WTC11 (cell line): Measurements from ENCODE around the gene C10orf88. TPM values are rescaled to one million over a fixed set of nuclear protein-coding genes. Genes with fewer than 3 reads are reported as not detected.

Experiments
- ATAC-seq: fragments of 200-7000 bp; cut with Tn5 transposase; 2 replicates; pipeline ENCODE4 v1.10.0; 2021; ENCODE audit warnings: mild to moderate bottlenecking, moderate library complexity
- CTCF ChIA-PET: fragments of 300-600 bp; sonication (Branson Sonifier 250); formaldehyde crosslinking; loops from one replicate; lab custom pipeline; 2021; ENCODE audit warnings: antibody characterized with exemption; lab: Charles Lee
- POLR2A ChIA-PET: fragments of 350-600 bp; sonication (Branson Sonifier 250); formaldehyde crosslinking; loops from one replicate; lab custom pipeline; 2021; ENCODE audit warnings: antibody characterized with exemption; lab: Charles Lee
- DNase-seq: peaks from one replicate; pipeline ENCODE4 v3.0.0; 2021; ENCODE audit warnings: low spot score
- H3K27ac Mint-ChIP-seq: 2 replicates; pipeline ENCODE4 v1.8.0; 2021; ENCODE audit warnings: mixed read lengths
- H3K27me3 Mint-ChIP-seq: 2 replicates; pipeline ENCODE4 v1.8.0; 2021; ENCODE audit warnings: low read depth, mild to moderate bottlenecking, moderate library complexity, mixed read lengths
- H3K36me3 Mint-ChIP-seq: 2 replicates; pipeline ENCODE4 v1.8.0; 2021; ENCODE audit warnings: mixed read lengths
- H3K4me1 Mint-ChIP-seq: 2 replicates; pipeline ENCODE4 v1.8.0; 2022; ENCODE audit warnings: mixed read lengths
- H3K4me3 Mint-ChIP-seq: 2 replicates; pipeline ENCODE4 v1.8.0; 2021; ENCODE audit warnings: mild to moderate bottlenecking, moderate library complexity, mixed read lengths
- H3K9me3 Mint-ChIP-seq: 2 replicates; pipeline ENCODE4 v1.8.0; 2021; ENCODE audit warnings: mixed read lengths
- ELF4 ChIP-seq: sonication (generic); formaldehyde crosslinking; IDR thresholded peaks from 2 replicates; pipeline ENCODE4 v1.8.1; 2022; ENCODE audit warnings: low read depth, mild to moderate bottlenecking, moderate library complexity, missing genetic modification reagents
- FOXJ3 ChIP-seq: sonication (generic); formaldehyde crosslinking; IDR thresholded peaks from 2 replicates; pipeline ENCODE4 v1.9.0; 2021; ENCODE audit warnings: missing genetic modification reagents, mild to moderate bottlenecking, borderline replicate concordance
- FOXK1 ChIP-seq: sonication (generic); formaldehyde crosslinking; IDR thresholded peaks from 2 replicates; pipeline ENCODE4 v1.8.0; 2022; ENCODE audit warnings: mild to moderate bottlenecking, moderate library complexity, missing genetic modification reagents
- FOXP1 ChIP-seq: sonication (generic); formaldehyde crosslinking; IDR thresholded peaks from 2 replicates; pipeline ENCODE4 v1.8.0; 2022; ENCODE audit warnings: missing genetic modification reagents, mild to moderate bottlenecking, moderate library complexity, borderline replicate concordance
- FOXP4 ChIP-seq: sonication (generic); formaldehyde crosslinking; IDR thresholded peaks from 2 replicates; pipeline ENCODE4 v1.8.0; 2022; ENCODE audit warnings: mild to moderate bottlenecking, missing genetic modification reagents
- IRF2 ChIP-seq: sonication (generic); formaldehyde crosslinking; IDR thresholded peaks from 2 replicates; pipeline ENCODE4 v1.8.0; 2022; ENCODE audit warnings: low read depth, missing genetic modification reagents, borderline replicate concordance
- JAZF1 ChIP-seq: fragments of 250-450 bp; sonication (Bioruptor Pico); IDR thresholded peaks from 2 replicates; pipeline ENCODE4 v1.9.0; 2021; ENCODE audit warnings: moderate library complexity, mild to moderate bottlenecking, inconsistent platforms
- KAT7 ChIP-seq: sonication (generic); formaldehyde crosslinking; IDR thresholded peaks from 2 replicates; pipeline ENCODE4 v1.8.1; 2023; ENCODE audit warnings: missing genetic modification reagents, mild to moderate bottlenecking, borderline replicate concordance
- MYBL2 ChIP-seq: sonication (generic); formaldehyde crosslinking; IDR thresholded peaks from 2 replicates; pipeline ENCODE4 v1.8.1; 2023; ENCODE audit warnings: mild to moderate bottlenecking, moderate library complexity, missing genetic modification reagents
- NFATC4 ChIP-seq: fragments of 250-450 bp; sonication (Bioruptor Pico); IDR thresholded peaks from 2 replicates; pipeline ENCODE4 v1.9.0; 2021; ENCODE audit warnings: mild to moderate bottlenecking
- NFYB ChIP-seq: sonication (generic); formaldehyde crosslinking; conservative IDR thresholded peaks from 2 replicates; pipeline ENCODE4 v1.8.0; 2022; ENCODE audit warnings: low read depth, missing genetic modification reagents
- NR1H2 ChIP-seq: sonication (generic); formaldehyde crosslinking; IDR thresholded peaks from 2 replicates; pipeline ENCODE4 v1.9.0; 2021; ENCODE audit warnings: mild to moderate bottlenecking, moderate library complexity, missing genetic modification reagents
- NR2C2 ChIP-seq: sonication (generic); formaldehyde crosslinking; IDR thresholded peaks from 2 replicates; pipeline ENCODE4 v1.8.0; 2022; ENCODE audit warnings: mild to moderate bottlenecking, missing genetic modification reagents
- RELA ChIP-seq: sonication (generic); formaldehyde crosslinking; IDR thresholded peaks from 2 replicates; pipeline ENCODE4 v1.8.1; 2022; ENCODE audit warnings: missing genetic modification reagents, mild to moderate bottlenecking, borderline replicate concordance
- SMAD3 ChIP-seq: sonication (generic); formaldehyde crosslinking; IDR thresholded peaks from 2 replicates; pipeline ENCODE4 v1.8.0; 2022; ENCODE audit warnings: missing genetic modification reagents, mild to moderate bottlenecking, borderline replicate concordance
- SOX15 ChIP-seq: fragments of 250-450 bp; sonication (Bioruptor Pico); IDR thresholded peaks from 2 replicates; pipeline ENCODE4 v1.9.0; 2021; ENCODE audit warnings: mild to moderate bottlenecking
- TEAD1 ChIP-seq: sonication (generic); formaldehyde crosslinking; IDR thresholded peaks from 2 replicates; pipeline ENCODE4 v1.8.0; 2022; ENCODE audit warnings: mild to moderate bottlenecking, missing genetic modification reagents
- TEAD4 ChIP-seq: sonication (generic); formaldehyde crosslinking; IDR thresholded peaks from 2 replicates; pipeline ENCODE4 v1.8.0; 2022; ENCODE audit warnings: mild to moderate bottlenecking, missing genetic modification reagents
- TP53 ChIP-seq: sonication (generic); formaldehyde crosslinking; IDR thresholded peaks from 2 replicates; pipeline ENCODE4 v1.8.1; 2023; ENCODE audit warnings: mild to moderate bottlenecking, missing genetic modification reagents
- ZNF121 ChIP-seq: sonication (generic); formaldehyde crosslinking; IDR thresholded peaks from 2 replicates; pipeline ENCODE4 v1.8.0; 2023; ENCODE audit warnings: missing genetic modification reagents
- ZNF396 ChIP-seq: fragments of 250-450 bp; sonication (Bioruptor Pico); IDR thresholded peaks from 2 replicates; pipeline ENCODE4 v1.8.0; 2021; ENCODE audit warnings: mild to moderate bottlenecking, moderate library complexity, borderline replicate concordance
- ZNF671 ChIP-seq: fragments of 250-450 bp; sonication (Bioruptor Pico); IDR thresholded peaks from 2 replicates; pipeline ENCODE4 v1.8.0; 2021; ENCODE audit warnings: mild to moderate bottlenecking
- total RNA-seq: library from RNA; stranded (reverse); gene quantifications from 3 replicates; pipeline ENCODE4 v1.2.3, GENCODE V29; 2021
- TF ChIP-seq, protein P1 (sequence below): fragments of 250-450 bp; sonication (Bioruptor Pico); IDR thresholded peaks from 2 replicates; pipeline ENCODE4 v1.9.0; 2021; ENCODE audit warnings: mild to moderate bottlenecking
- TF ChIP-seq, protein P2 (sequence below): fragments of 250-450 bp; sonication (Bioruptor Pico); IDR thresholded peaks from 2 replicates; pipeline ENCODE4 v1.9.0; 2021; ENCODE audit warnings: moderate library complexity, mild to moderate bottlenecking, inconsistent platforms, borderline replicate concordance
- TF ChIP-seq, protein P3 (sequence below): sonication (generic); formaldehyde crosslinking; IDR thresholded peaks from 2 replicates; pipeline ENCODE4 v1.8.1; 2022; ENCODE audit warnings: mild to moderate bottlenecking, missing genetic modification reagents, moderate library complexity, borderline replicate concordance
- TF ChIP-seq, protein P4 (sequence below): sonication (generic); formaldehyde crosslinking; IDR thresholded peaks from 2 replicates; pipeline ENCODE4 v1.8.0; 2022; ENCODE audit warnings: mild to moderate bottlenecking, missing genetic modification reagents
- TF ChIP-seq, protein P5 (sequence below): sonication (generic); formaldehyde crosslinking; IDR thresholded peaks from 2 replicates; pipeline ENCODE4 v1.8.1; 2022; ENCODE audit warnings: missing genetic modification reagents, borderline replicate concordance
- TF ChIP-seq, protein P6 (sequence below): sonication (generic); formaldehyde crosslinking; IDR thresholded peaks from 2 replicates; pipeline ENCODE4 v1.8.1; 2023; ENCODE audit warnings: mild to moderate bottlenecking, missing genetic modification reagents, moderate library complexity

C10orf88 gene
- total RNA-seq, 1 experiment from 2014 or later, result 6.5 TPM

DNA sequence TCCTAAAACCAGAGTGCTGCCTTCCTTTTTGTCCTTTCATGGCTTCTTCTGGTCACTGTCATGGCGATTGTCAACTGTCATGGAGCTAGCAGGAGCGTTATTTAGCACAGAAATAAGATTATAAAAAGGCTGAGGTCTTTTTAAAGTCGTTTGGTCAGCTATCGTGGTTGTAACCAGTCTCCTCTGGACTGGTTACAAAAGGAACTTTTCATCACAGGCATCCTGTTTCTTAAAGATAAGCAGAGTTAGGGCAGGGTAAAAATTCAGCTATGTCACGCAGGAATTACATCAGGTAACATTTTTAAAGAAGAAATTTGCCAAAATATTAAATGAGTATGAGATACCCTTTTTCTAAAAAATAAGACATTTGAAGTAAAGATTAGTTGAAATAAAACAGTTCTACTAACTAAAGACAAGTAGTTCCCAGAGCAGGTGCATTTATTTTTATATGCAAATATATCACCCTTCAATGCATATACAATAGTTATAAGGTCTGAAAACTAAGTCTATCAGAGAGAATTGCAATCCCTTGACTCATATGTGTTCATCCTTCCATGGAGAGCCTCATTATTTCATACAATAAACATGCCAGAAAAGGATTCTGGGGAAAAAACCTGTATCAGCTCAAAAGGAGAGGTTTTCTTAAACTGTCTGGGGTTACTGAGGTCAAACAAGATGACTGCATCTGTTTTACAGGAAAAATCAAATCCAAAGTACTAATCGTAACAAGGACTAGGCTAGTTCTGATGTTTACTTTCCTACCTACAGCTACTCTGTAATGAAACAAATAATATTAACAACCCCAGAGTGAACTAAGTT lies 22.7 kb downstream of the C10orf88 start:
- POLR2A ChIA-PET, result no interaction called here

DNA sequence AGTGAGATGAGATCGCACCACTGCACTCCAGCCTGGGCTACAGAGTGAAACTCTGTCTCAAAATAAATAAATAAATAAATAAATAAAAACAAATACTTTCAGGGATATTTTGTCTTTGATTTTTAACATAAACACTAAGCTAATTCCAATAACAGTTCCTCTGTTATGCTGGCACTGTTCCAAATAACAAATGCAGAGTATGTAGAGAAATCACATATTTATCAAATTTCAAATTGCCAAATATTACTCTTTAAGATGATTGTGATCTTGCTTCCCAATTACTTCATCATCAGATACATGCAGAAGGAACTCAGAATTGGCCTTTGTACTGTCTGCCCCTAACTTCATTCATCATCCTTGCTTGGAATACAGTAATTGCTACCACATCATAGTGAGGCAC lies 23.9 kb downstream of the C10orf88 start:
- CTCF ChIA-PET, result no interaction called here
- H3K27ac Mint-ChIP-seq, result no peak overlapping the region

More for the DNA sequence above, 22.7 kb downstream of the C10orf88 start:
- CTCF ChIA-PET, result no interaction called here
- Mint-ChIP-seq H3K4me3 (no peak overlapping the region), H3K27me3 (no peaks in the 10 kb centered on the region), H3K27ac (no peak overlapping the region), H3K9me3 (no peaks in the 10 kb centered on the region), H3K36me3 (peaks cover 5% of the 10 kb centered on the region; the same call in 1 of the 2 replicates), H3K4me1 (no peaks in the 10 kb centered on the region)
- ATAC-seq (no peak), DNase-seq (no peak)
- no peak for TF ChIP-seq NR2C2 (CRISPR knock-in tag)
- TF ChIP-seq, protein P1, sequence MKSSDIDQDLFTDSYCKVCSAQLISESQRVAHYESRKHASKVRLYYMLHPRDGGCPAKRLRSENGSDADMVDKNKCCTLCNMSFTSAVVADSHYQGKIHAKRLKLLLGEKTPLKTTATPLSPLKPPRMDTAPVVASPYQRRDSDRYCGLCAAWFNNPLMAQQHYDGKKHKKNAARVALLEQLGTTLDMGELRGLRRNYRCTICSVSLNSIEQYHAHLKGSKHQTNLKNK (CRISPR knock-in tag), result no peak
- TF ChIP-seq FOXP1 (CRISPR knock-in tag), result no peak
- no peak for TF ChIP-seq NFYB
- no peak for TF ChIP-seq ZNF121
- TF ChIP-seq ELF4 (CRISPR knock-in tag), result no peak
- TF ChIP-seq KAT7 (CRISPR knock-in tag), result no peak
- no peak for TF ChIP-seq RELA
- TF ChIP-seq, protein P2, sequence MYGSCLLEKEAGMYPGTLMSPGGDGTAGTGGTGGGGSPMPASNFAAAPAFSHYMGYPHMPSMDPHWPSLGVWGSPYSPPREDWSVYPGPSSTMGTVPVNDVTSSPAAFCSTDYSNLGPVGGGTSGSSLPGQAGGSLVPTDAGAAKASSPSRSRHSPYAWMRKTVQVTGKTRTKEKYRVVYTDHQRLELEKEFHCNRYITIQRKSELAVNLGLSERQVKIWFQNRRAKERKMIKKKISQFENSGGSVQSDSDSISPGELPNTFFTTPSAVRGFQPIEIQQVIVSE (CRISPR knock-in tag), result no peak
- TF ChIP-seq SOX15 (CRISPR knock-in tag), result no peak
- no peak for TF ChIP-seq TEAD1 (CRISPR knock-in tag)
- no peak for TF ChIP-seq MYBL2

DNA sequence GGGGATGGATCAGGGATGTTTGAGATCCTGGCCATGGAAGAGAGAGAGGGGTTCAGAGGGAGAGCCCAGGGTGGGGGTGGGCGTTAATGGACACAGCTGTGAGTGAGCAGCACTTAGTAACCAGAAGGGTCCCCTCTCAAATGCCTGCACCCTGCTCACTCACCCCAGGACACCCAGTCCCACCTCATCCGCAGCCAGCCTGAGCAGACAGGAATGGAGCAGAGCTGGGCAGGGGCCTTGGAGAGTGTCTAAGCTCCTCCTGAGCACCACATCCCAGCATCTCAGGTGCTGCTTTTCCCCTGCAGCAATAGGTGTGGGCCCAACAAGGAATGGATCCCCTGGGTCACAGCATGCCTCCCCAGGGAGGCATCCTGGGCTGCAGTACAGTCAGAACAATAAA lies 38.3 kb downstream of the C10orf88 start:
- H3K27ac Mint-ChIP-seq, result no peak overlapping the region
- H3K36me3 Mint-ChIP-seq, result no peaks in the 10 kb centered on the region
- ChIA-PET CTCF (no interaction called here), POLR2A (no interaction called here)
- DNase-seq (no peak), ATAC-seq (no peak)
- peaks cover 4% of the 10 kb centered on the region for H3K27me3 Mint-ChIP-seq
- no peaks in the 10 kb centered on the region for H3K9me3 Mint-ChIP-seq
- H3K4me1 Mint-ChIP-seq, result no peaks in the 10 kb centered on the region
- H3K4me3 Mint-ChIP-seq, result no peak overlapping the region
- TF ChIP-seq TP53 (CRISPR knock-in tag), result no peak
- TF ChIP-seq FOXP4, result no peak
- TF ChIP-seq, protein P3, sequence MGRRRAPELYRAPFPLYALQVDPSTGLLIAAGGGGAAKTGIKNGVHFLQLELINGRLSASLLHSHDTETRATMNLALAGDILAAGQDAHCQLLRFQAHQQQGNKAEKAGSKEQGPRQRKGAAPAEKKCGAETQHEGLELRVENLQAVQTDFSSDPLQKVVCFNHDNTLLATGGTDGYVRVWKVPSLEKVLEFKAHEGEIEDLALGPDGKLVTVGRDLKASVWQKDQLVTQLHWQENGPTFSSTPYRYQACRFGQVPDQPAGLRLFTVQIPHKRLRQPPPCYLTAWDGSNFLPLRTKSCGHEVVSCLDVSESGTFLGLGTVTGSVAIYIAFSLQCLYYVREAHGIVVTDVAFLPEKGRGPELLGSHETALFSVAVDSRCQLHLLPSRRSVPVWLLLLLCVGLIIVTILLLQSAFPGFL (CRISPR knock-in tag), result no peak
- no peak for TF ChIP-seq NFYB
- TF ChIP-seq, protein P2 (CRISPR knock-in tag), result no peak
- no peak for TF ChIP-seq JAZF1
- TF ChIP-seq SMAD3 (CRISPR knock-in tag), result no peak
- TF ChIP-seq NFATC4 (CRISPR knock-in tag), result no peak
- TF ChIP-seq TEAD4 (CRISPR knock-in tag), result no peak

More for the DNA sequence above, 23.9 kb downstream of the C10orf88 start:
- no peaks in the 10 kb centered on the region for H3K36me3 Mint-ChIP-seq
- H3K4me1 Mint-ChIP-seq, result no peaks in the 10 kb centered on the region
- no peaks in the 10 kb centered on the region for H3K9me3 Mint-ChIP-seq
- H3K27me3 Mint-ChIP-seq, result no peaks in the 10 kb centered on the region
- no peak for TF ChIP-seq RELA
- no peak for TF ChIP-seq FOXJ3 (CRISPR knock-in tag)
- TF ChIP-seq, protein P4, sequence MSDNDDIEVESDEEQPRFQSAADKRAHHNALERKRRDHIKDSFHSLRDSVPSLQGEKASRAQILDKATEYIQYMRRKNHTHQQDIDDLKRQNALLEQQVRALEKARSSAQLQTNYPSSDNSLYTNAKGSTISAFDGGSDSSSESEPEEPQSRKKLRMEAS (CRISPR knock-in tag), result no peak
- TF ChIP-seq FOXK1 (CRISPR knock-in tag), result no peak
- TF ChIP-seq ZNF671, result no peak
- no peak for TF ChIP-seq NR1H2 (CRISPR knock-in tag)
- TF ChIP-seq ZNF396 (CRISPR knock-in tag), result no peak
- TF ChIP-seq, protein P5, sequence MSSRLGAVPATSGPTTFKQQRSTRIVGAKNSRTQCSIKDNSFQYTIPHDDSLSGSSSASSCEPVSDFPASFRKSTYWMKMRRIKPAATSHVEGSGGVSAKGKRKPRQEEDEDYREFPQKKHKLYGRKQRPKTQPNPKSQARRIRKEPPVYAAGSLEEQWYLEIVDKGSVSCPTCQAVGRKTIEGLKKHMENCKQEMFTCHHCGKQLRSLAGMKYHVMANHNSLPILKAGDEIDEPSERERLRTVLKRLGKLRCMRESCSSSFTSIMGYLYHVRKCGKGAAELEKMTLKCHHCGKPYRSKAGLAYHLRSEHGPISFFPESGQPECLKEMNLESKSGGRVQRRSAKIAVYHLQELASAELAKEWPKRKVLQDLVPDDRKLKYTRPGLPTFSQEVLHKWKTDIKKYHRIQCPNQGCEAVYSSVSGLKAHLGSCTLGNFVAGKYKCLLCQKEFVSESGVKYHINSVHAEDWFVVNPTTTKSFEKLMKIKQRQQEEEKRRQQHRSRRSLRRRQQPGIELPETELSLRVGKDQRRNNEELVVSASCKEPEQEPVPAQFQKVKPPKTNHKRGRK (CRISPR knock-in tag), result no peak
- TF ChIP-seq TEAD1 (CRISPR knock-in tag), result no peak
- no peak for TF ChIP-seq IRF2 (CRISPR knock-in tag)
- TF ChIP-seq, protein P6, sequence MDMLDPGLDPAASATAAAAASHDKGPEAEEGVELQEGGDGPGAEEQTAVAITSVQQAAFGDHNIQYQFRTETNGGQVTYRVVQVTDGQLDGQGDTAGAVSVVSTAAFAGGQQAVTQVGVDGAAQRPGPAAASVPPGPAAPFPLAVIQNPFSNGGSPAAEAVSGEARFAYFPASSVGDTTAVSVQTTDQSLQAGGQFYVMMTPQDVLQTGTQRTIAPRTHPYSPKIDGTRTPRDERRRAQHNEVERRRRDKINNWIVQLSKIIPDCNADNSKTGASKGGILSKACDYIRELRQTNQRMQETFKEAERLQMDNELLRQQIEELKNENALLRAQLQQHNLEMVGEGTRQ (CRISPR knock-in tag), result no peak
- POLR2A ChIA-PET, result no interaction called here
- no peak overlapping the region for H3K4me3 Mint-ChIP-seq
- ATAC-seq (no peak), DNase-seq (no peak)
